GDM1 (cell line): ENCODE measurements around the gene METTL16.
"Not testable (repeated sequence)": the region's sequence is repeated elsewhere in the genome, so short reads cannot be mapped to it uniquely, and the experiment has no call there.

ENCODE experiments used
- DNase-seq: peaks from one replicate; lab custom pipeline; 2025; lab: John Stamatoyannopoulos, UW

METTL16 gene

GRCh38 chr17:2502871-2503580, 8.7 kb downstream of the METTL16 start:
- DNase-seq: no peak

GRCh38 chr17:2500446-2500845, 11.2 kb downstream of the METTL16 start:
- no peak for DNase-seq

- DNase-seq: not testable (repeated sequence)
Observed at GRCh38 chr17:2489286-2489685, 22.4 kb downstream of the METTL16 start.

DNA sequence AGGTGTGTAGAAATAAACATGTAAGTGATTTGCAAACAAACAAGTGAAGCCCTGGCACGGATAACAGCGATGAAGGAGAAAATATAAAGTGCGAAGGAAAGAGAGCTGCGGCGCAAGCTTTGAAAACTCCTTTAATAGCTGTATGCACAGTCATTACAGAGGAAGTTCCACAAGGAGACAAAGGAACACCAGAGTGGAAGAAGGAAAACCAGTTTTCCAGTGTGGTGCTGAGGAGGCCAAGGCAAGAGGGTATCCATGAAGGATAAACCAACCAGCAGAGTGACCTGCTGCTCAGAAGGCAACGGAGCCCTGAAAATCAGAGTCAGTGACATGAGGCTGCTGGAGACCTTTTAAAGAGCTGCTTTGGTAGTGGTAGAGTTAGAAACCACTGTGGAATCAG, 24.4 kb downstream of the METTL16 start:
- DNase-seq: no peak

DNA sequence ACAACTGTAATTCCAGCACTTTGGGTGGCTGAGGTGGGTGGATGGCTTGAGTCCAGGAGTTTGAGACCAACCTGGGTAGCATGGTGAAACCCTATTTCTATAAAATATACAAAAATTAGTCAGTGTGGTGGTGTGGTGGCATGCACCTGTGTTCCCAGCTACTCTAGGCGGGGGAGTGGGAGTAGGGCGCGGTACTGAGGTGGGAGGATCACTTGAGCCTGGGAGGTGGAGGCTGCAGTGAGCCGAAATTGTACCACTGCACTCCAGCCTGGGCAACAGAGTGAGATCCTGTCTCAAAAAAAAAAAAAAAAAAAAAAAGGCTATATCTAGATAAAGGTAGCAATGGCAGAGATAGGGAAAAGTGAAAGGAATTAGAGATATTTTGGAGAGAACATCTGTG, 25.0 kb downstream of the METTL16 start:
- DNase-seq: not testable (repeated sequence)

DNA sequence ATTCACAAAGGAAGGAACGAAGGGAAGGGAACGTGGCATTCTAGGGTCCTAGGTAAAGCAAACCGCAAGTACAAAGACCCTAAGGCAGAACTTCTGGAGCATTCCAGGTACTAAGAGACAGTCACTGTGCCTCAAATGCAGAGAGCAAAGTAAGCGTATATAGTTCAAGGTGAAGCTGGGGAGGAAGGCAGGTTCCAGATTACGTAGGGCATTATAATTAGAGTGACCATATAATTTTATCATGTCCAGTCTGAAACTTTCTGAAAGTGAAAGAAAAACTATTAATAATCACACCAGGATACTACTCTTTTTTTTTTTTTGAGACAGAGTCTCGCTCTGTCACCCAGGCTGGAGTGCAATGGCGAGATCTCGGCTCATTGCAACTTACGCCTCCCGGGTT, 25.7 kb downstream of the METTL16 start:
- DNase-seq: no peak

GRCh38 chr17:2485543-2485942, 26.1 kb downstream of the METTL16 start:
- DNase-seq: no peak

- no peak for DNase-seq
Observed at GRCh38 chr17:2484876-2485275, 26.8 kb downstream of the METTL16 start.

- no peak for DNase-seq
Observed at GRCh38 chr17:2483084-2483483, 28.6 kb downstream of the METTL16 start.

DNA sequence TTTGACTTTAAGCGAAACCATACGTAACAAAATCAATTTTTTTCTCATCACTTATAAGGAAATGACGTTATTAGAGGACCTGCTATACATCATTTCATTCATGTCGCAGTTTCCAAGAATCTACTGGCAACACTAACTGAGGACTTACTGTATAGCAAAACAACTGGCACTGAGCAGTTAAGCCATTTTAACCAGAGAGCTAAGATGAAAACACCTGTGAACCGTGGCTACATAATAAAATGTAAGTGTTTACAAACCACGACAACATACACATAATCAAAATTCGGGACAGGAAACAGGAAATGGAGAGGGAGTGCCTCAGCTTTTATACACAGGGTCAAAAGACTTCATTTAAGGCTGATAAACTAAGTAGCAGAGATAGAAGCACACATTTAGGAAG, 29.5 kb downstream of the METTL16 start:
- no peak for DNase-seq

GRCh38 chr17:2481760-2482159, 29.9 kb downstream of the METTL16 start:
- no peak for DNase-seq

DNA sequence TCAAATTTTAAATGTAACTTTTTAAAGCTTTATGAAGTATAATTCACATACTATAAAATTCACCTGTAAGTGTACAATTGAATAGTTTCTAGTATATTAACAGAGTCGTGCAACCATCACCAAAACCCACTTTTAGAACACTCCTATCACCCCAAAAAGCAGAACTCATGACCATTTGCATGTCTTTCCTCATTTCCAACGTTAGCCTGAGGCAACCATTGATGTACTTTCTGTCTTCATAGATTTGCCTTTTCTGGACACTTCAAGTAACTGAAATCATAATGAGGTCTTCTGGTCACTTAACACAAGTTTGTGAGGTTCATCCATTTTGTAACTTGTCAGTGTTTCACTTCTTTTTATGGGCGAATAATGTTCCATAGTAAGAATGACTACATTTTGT, 33.2 kb downstream of the METTL16 start:
- no peak for DNase-seq

DNA sequence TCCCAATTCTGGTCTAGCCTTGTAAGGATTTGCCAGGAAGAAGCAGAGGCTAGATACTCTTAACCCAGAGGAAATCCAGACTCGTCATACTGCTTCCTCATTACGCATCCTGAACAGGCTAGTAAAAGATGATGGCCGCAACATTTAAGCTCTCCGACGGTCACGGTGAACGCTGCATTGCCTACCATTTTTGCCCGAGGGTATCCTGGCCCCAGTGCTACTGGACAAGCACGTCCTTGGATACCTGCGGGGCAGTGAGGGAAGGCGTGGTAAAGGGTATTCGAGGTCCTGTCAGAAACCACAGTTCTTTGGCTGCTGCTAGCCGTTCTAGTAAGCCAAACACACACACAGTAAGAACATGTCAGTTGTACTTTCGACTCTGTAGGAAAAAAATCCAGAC, 36.6 kb downstream of the METTL16 start:
- no peak for DNase-seq

DNA sequence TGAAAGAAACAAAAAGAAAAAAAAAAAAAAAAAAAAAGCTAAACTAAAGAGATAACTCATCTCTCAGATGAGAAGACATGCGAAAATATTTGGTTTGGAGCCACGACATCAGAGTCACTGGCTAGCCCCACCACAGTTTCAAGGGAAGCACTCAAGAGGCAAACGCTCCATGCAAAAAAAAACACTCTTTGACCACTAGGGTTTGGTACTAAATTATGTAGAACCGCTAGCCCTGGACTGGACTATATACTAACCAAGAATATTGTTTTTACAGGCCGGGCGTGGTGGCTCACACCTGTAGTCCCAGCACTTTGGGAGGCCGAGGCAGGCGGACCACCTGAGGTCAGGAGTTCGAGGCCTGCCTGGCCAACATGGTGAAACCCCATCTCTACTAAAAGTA, 37.3 kb downstream of the METTL16 start:
- DNase-seq: no peak

- DNase-seq: no peak
Observed at GRCh38 chr17:2468270-2468669, 43.4 kb downstream of the METTL16 start.

GRCh38 chr17:2466931-2467330, 44.8 kb downstream of the METTL16 start:
- DNase-seq: no peak

- no peak for DNase-seq
Observed at GRCh38 chr17:2462481-2462880, 49.2 kb downstream of the METTL16 start.

DNA sequence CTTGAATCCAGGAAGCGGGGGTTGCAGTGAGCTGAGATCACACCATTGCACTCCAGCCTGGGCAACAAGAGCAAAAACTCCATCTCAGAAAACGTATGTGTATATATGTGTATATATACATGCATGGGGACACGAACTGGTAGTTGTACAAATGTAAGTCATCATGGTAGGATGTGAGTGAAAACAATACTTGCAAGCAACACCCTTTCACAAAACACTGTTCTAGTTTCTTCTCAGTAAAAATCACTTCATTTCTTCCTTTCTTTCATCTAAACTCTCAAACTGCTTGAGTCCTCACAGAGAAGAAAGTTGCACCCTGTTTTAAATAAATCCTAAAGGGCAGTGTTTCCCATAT, 51.8 kb downstream of the METTL16 start:
- DNase-seq: no peak

GRCh38 chr17:2457913-2458312, 53.8 kb downstream of the METTL16 start:
- DNase-seq: no peak

- DNase-seq: no peak
Observed at GRCh38 chr17:2456475-2456874, 55.2 kb downstream of the METTL16 start.

DNA sequence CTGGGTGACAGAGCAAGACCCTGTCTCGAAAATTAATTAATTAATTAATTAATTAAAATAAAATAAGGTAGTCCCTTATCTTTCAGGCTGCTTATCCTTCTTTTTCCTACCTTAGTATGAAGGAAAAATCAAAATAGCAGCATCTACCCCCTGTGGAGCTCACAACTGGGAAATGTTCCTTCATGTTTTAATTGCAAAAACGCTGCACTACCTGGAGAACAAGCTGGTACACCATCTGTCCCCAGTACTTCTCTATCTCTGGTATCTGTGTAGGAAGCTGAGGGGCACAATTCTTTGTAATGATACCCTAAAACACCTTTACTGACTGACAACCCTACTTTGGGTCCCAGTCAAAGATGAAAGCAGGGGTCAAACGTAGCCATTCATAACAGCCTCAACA, 55.7 kb downstream of the METTL16 start:
- no peak for DNase-seq

DNA sequence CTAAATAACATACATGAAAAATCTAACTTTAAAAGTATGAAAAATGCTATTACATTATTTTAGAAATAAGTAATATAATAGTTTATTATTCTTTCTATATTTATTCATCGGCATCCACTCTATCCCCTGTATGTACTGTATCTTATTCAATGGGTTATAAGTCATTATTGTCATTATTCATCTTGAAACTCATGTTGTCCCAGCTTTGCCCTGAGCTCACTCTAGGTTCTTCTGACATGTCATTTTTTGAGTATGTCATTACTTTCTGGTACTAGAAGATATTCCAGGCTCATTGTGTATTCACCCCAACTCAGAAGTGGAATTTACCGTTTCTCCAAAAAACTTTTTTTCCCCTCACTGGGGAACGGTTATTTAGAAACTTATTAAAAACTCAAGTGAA, 57.8 kb downstream of the METTL16 start:
- DNase-seq: no peak

- no peak for DNase-seq
Observed at GRCh38 chr17:2453325-2453724, 58.4 kb downstream of the METTL16 start.

GRCh38 chr17:2452216-2452750, 59.4 kb downstream of the METTL16 start:
- no peak for DNase-seq
